Measurements from ENCODE around the gene CTNNA3. TPM values are rescaled to one million over a fixed set of nuclear protein-coding genes. Genes with fewer than 3 reads are reported as not detected.

The CTNNA3 gene
- polyA plus RNA-seq, 4 donors: 3.4 to 4.4 (median 4.0) TPM

DNA sequence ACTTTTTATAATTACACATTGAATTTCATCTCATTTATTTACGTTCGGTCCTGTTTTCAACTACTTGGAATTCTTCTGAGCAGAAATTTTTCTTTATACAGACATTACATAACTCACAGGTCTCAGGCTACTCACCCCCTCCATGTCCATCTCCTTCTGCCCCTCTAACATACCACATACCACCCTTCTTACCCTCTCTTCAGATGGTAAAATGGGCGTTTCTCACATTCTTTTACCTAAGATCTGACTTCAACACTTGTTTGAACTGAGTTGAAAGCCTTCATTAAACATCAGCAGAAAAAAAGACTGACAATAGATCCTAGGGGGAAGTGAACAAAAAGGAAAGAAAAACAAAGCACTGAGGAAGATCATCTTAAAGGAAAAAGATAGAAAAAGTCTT is 309.7 kb downstream of the CTNNA3 start:
- DNase-seq (ENCODE audit: low read depth in 4 of 4, low spot score in 3 of 4): no peak

- DNase-seq (ENCODE audit: low read depth in 4 of 4, low spot score in 3 of 4): no peak
These were observed 310.4 kb downstream of the CTNNA3 start for GRCh38 chr10:67385566-67385965.

GRCh38 chr10:67385089-67385488 is 310.9 kb downstream of the CTNNA3 start:
- no peak for DNase-seq (ENCODE audit: low read depth in 4 of 4, low spot score in 3 of 4)

GRCh38 chr10:67331121-67331910 is 364.7 kb downstream of the CTNNA3 start:
- no peak for DNase-seq (ENCODE audit: low read depth in 4 of 4, low spot score in 3 of 4)

- no peak for DNase-seq (ENCODE audit: low read depth in 4 of 4, low spot score in 3 of 4)
These were observed 368.1 kb downstream of the CTNNA3 start for GRCh38 chr10:67327626-67328535.

GRCh38 chr10:67319976-67320375 is 376.0 kb downstream of the CTNNA3 start:
- DNase-seq (ENCODE audit: low read depth in 4 of 4, low spot score in 3 of 4): no peak

- DNase-seq (ENCODE audit: low read depth in 4 of 4, low spot score in 3 of 4): no peak
These were observed 387.1 kb downstream of the CTNNA3 start for GRCh38 chr10:67308912-67309311.

DNA sequence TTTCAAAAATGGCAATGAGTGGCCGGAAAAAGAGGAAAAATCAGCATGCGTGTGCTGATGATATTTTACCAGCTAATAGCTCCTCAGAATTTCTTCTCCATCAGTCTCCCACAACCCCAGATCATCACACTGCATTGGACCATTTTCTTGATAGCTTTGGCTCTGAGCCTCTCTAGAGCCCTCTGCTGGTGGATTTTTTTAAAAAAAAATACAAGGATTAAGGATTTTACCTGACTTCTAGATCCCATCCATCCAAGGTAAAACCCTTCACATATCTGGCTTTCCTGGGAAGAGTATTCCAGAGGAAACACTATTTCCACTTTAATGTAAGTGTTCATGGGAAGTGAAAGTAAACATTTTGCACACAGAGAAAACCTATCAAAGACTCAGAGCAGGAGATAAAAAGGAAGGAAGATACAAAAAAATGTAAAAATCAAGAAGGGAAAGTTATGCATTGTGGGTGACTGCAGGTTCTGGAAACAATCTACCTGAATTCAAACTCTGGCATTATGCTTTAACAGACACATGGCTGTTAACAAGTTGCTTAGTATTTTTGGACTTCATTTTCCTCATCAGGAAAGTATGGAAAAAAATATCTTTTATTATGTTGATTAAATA is 389.3 kb downstream of the CTNNA3 start:
- no peak for DNase-seq (ENCODE audit: low read depth in 4 of 4, low spot score in 3 of 4)

- DNase-seq (ENCODE audit: low read depth in 4 of 4, low spot score in 3 of 4): no peak
These were observed 393.3 kb downstream of the CTNNA3 start for GRCh38 chr10:67302701-67303100.

GRCh38 chr10:67299761-67300160 is 396.2 kb downstream of the CTNNA3 start:
- DNase-seq (ENCODE audit: low read depth in 4 of 4, low spot score in 3 of 4): no peak

GRCh38 chr10:67297637-67298181 is 398.3 kb downstream of the CTNNA3 start:
- no peak for DNase-seq (ENCODE audit: low read depth in 4 of 4, low spot score in 3 of 4)

GRCh38 chr10:67296926-67297325 is 399.1 kb downstream of the CTNNA3 start:
- DNase-seq (ENCODE audit: low read depth in 4 of 4, low spot score in 3 of 4): no peak

DNA sequence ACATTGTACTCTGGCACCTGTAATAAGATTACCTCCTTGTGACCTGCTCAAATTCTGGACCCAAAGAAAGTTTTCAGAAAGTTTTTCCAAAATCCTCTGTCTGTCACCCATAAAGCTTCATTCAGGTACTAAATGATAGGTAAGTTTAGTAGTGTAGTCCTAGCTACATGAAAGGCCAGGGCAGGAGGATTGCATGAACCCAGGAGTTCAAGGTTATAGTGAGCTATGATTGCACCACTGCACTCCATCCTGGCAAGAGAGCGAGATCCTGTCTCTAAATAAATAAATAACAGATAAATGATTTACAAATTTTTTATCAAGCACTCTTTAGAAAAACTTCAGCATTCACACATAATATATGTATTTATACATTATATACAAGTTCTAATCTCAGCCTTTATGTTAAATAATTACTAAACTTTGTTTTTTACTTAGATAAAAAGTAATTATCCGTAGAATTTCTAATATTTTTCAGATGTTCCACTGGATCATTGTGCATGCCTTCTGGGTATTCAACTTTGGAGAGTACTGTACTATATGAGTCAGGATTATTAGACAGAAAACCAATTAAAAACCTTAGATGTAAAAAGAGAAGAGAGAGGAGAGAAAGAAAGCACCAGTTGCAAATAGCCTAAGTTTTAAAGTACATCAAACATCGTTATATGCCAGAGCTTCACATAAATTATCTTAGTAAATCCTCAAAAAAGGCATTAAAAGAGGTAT is 407.1 kb downstream of the CTNNA3 start:
- DNase-seq (ENCODE audit: low read depth in 4 of 4, low spot score in 3 of 4): no peak

GRCh38 chr10:67284589-67284988 is 411.4 kb downstream of the CTNNA3 start:
- DNase-seq (ENCODE audit: low read depth in 4 of 4, low spot score in 3 of 4): no peak

- DNase-seq (ENCODE audit: low read depth in 4 of 4, low spot score in 3 of 4): no peak
These were observed 413.1 kb downstream of the CTNNA3 start for GRCh38 chr10:67282871-67283270.

DNA sequence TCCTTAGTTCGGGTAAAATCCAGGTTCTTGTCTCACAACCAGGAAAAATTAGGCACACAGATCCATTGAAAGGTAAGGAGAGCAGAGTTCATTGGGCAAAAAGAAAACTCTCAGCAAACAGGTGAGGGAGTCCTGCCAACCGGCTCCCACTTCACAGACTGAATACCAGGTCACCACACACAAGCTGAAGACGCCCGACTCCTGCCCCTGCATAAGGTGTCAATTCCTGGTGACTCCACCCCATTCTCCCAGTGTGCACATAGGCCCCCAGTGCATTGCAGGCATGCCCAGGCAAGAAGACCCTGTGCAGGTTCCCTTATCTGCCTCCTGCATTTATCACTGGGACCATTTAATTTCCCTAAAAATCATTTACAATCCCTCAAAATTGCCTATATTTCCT is 415.6 kb downstream of the CTNNA3 start:
- DNase-seq (ENCODE audit: low read depth in 4 of 4, low spot score in 3 of 4): no peak

DNA sequence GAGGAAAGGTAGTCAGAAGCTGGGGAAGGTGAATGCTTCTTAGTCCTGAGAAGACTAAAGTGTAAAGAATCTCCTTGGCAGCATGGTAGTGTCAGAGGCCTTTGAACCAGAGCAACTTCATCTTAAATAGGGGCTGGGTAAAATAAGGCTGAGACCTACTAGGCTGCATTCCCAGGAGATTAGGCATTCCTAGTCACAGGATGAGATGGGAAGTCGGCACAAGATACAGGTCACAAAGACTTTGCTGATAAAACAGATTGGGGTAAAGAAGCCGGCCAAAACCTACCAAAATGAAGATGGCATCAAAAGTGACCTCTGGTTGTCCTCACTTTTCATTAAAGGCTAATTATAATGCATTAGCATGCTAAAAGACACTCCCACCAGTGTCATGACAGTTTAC is 418.6 kb downstream of the CTNNA3 start:
- no peak for DNase-seq (ENCODE audit: low read depth in 4 of 4, low spot score in 3 of 4)

DNA sequence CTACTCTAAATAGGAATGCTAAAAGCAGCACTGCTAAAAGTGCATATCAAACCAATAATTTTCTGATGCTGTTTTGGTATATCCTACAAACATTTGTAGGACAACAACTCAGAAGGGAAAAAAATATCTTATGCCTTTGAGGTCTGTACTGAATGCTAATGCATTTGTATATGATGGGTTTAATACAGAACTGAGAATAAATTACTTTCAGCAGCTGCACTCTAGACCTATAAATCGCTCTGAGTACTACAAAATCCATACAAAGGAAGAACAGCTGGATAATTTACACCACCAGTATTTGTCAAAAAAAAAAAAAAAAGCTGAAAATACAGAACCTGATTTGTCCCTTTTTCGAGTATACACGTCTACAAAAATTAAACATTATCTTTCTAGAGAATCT is 426.2 kb downstream of the CTNNA3 start:
- no peak for DNase-seq (ENCODE audit: low read depth in 4 of 4, low spot score in 3 of 4)

- no peak for DNase-seq (ENCODE audit: low read depth in 4 of 4, low spot score in 3 of 4)
These were observed 427.8 kb downstream of the CTNNA3 start for GRCh38 chr10:67268146-67268545.

GRCh38 chr10:67262675-67263074 is 433.3 kb downstream of the CTNNA3 start:
- DNase-seq (ENCODE audit: low read depth in 4 of 4, low spot score in 3 of 4): no peak
